ENCODE measurements around the gene GTF2A1.
"Not testable (repeated sequence)": the region's sequence is repeated elsewhere in the genome, so short reads cannot be mapped to it uniquely, and the experiment has no call there.

The GTF2A1 gene

GRCh38 chr14:81234278-81234677 lies 13.5 kb upstream of the GTF2A1 start:
- peak; percentile 27 for DNase-seq

- no peak for DNase-seq
These were observed 12.9 kb upstream of the GTF2A1 start for GRCh38 chr14:81233615-81234014.

GRCh38 chr14:81231540-81231939 lies 10.8 kb upstream of the GTF2A1 start:
- no peak for DNase-seq

- no peak for DNase-seq
These were observed 3.5 kb upstream of the GTF2A1 start for GRCh38 chr14:81224222-81224621.

- not testable (repeated sequence) for DNase-seq
These were observed 3.0 kb upstream of the GTF2A1 start for GRCh38 chr14:81223788-81224187.

- no peak for DNase-seq
These were observed 1.9 kb upstream of the GTF2A1 start for GRCh38 chr14:81222691-81223090.

- no peak for DNase-seq
These were observed 1.4 kb upstream of the GTF2A1 start for GRCh38 chr14:81222126-81222525.

- no peak for DNase-seq
These were observed 882 bp upstream of the GTF2A1 start for GRCh38 chr14:81221579-81222102.

GRCh38 chr14:81220580-81220829 lies 254 bp downstream of the GTF2A1 start:
- no peak for DNase-seq

GRCh38 chr14:81219759-81220579 lies 790 bp downstream of the GTF2A1 start:
- DNase-seq: no peak

GRCh38 chr14:81219210-81219758 lies 1.5 kb downstream of the GTF2A1 start:
- DNase-seq: peak; percentile 90

- no peak for DNase-seq
These were observed 8.9 kb downstream of the GTF2A1 start for GRCh38 chr14:81211844-81212243.

GRCh38 chr14:81209167-81209836 lies 11.5 kb downstream of the GTF2A1 start:
- no peak for DNase-seq

GRCh38 chr14:81208489-81208888 lies 12.3 kb downstream of the GTF2A1 start:
- DNase-seq: no peak

GRCh38 chr14:81206115-81206514 lies 14.6 kb downstream of the GTF2A1 start:
- no peak for DNase-seq

- no peak for DNase-seq
These were observed 15.1 kb downstream of the GTF2A1 start for GRCh38 chr14:81205639-81206038.

GRCh38 chr14:81200054-81200453 lies 20.7 kb downstream of the GTF2A1 start:
- DNase-seq: no peak

GRCh38 chr14:81199084-81199483 lies 21.7 kb downstream of the GTF2A1 start:
- no peak for DNase-seq

- DNase-seq: no peak
These were observed 22.1 kb downstream of the GTF2A1 start for GRCh38 chr14:81198651-81199050.

GRCh38 chr14:81193924-81194633 lies 26.7 kb downstream of the GTF2A1 start:
- DNase-seq: no peak

- DNase-seq: no peak
These were observed 28.2 kb downstream of the GTF2A1 start for GRCh38 chr14:81192594-81192993.

GRCh38 chr14:81187832-81188522 lies 32.8 kb downstream of the GTF2A1 start:
- DNase-seq: no peak

Measured in right kidney (tissue), 1 donor.